ENCODE measurements around the gene BTG1.
"Not testable (repeated sequence)": the region's sequence is repeated elsewhere in the genome, so short reads cannot be mapped to it uniquely, and the experiment has no call there.

Gene BTG1

DNA sequence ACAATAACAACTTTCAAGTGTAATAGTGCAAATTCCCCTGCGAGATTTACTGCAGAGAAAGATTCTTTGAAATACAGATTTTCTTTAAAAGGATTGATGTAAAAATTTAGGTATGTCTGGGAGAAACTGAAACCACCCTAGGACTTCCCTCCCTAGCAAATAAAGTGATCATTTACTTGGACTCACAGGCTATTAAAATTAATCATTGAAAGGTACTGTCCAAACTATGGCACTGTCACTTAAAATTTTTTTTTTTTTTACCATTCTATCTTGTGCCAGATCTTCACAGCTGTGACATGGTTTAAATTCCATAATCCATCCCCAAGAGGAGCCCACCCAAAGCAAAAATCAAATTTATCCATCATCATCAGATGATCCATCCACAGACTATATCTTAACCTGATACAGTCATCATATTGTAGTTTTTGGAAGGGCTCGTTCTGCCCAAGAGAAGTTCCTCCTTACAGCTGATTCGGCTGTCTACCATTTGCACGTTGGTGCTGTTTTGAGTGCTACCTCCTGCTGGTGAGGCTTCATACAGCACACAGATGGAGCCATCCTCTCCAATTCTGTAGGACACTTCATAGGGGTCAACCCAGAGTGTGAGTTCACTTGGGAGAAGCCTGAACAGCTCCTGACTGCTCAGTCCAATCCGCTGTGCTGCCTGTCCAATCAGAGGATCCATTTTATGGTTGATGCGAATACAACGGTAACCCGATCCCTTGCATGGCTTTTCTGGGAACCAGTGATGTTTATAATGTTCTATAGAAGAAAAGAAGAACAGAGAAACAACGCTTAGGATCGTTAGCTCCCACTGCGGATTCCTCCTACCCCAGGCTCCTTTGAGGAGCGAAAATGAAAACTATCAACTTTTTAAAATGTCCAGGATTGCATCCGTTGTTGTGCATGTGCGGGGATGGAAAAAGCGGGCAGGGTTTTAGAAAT lies 1.7 kb downstream of the BTG1 start:
- peak; percentile 88 to 90 for DNase-seq
- no peak for TF ChIP-seq GATA1 (IDR thresholded peaks at IDR 0.05; ENCODE audit: low read depth, low read length)
- TF ChIP-seq POLR2A (IDR thresholded peaks at IDR 0.05; ENCODE audit: low read length): no peak

DNA sequence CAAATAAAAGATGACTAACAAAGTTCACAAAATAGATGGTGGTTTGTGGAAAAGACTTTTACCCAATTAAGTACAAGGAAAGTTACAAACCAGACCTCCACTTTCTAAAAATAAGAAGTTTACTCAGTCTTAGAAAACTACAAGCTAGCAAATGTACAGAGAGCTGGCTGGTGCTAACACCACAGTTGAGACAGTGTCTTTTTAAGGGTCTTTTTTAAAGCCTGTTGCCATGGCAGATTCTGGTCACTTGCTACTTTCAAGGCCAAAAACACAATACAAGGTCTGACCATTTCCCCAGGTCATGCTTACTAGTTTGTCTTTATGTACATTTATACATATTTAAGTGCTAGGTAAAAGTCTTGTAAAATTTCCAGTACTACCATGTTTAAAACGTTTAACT lies 2.4 kb downstream of the BTG1 start:
- DNase-seq: peak; percentile 7 to 47
- TF ChIP-seq GATA1 (IDR thresholded peaks at IDR 0.05; ENCODE audit: low read depth, low read length): no peak
- no peak for TF ChIP-seq POLR2A (IDR thresholded peaks at IDR 0.05; ENCODE audit: low read length)

DNA sequence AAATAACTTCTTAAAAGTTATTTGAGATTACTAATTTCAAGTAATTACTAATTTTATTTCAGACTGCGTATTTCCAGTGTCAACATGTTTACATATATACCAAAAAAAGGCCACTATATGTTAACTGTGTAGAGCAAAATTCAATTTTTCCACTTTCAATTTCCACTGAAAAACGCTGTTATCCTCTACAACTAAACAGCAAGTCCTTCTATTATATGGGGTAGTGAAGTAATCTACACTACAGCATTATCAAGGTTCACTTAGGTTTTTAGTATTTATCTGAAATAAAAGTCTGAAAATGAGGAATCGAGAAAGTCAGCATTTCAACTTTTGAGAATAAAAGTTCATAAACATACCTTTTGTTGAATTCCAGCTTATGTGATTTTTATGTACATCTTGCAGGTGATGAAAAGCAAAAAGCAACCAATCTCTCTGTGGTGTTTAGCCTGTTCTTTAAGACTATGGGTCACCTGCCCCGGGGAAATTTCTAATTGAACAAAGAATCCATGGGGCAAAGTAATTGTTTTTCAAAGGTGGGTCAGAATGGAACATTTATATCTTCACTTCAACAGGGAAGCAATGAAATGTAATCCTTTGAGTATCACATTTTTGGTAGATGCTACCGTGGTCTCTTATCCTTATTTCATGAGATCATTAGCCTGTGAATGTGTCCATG lies 3.3 kb downstream of the BTG1 start:
- TF ChIP-seq POLR2A (IDR thresholded peaks at IDR 0.05; ENCODE audit: low read length): no peak
- no peak for TF ChIP-seq GATA1 (IDR thresholded peaks at IDR 0.05; ENCODE audit: low read depth, low read length)
- DNase-seq: peak in 1 of 2 experiments; percentile 30

DNA sequence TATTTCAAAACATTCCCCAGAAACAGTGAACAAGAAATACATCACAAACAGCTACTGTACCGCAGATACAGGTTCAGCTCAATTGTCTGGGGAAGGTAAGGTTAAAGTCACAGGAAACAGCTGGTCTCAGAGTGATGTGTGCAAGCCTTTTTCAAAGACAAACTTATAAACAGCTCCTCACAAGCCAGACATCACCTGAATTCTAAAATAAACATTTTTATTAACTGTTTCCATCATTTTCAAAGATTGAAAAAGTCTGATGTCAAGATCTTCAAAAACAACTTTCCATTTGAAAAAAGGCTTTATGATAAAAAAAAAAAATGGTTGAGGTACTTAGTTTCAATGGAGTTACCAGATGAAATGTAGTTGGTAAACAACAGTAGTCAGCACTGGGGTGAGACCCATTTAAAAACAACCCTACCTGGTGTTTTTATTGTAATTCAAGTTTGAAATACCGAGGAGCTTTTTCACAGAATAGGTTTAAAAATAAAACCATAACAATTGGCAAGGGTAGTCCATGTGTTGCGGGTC lies 4.0 kb downstream of the BTG1 start:
- peak; percentile 12 to 31 for DNase-seq
- TF ChIP-seq POLR2A (IDR thresholded peaks at IDR 0.05; ENCODE audit: low read length) (no peak), GATA1 (IDR thresholded peaks at IDR 0.05; ENCODE audit: low read depth, low read length) (no peak)

DNA sequence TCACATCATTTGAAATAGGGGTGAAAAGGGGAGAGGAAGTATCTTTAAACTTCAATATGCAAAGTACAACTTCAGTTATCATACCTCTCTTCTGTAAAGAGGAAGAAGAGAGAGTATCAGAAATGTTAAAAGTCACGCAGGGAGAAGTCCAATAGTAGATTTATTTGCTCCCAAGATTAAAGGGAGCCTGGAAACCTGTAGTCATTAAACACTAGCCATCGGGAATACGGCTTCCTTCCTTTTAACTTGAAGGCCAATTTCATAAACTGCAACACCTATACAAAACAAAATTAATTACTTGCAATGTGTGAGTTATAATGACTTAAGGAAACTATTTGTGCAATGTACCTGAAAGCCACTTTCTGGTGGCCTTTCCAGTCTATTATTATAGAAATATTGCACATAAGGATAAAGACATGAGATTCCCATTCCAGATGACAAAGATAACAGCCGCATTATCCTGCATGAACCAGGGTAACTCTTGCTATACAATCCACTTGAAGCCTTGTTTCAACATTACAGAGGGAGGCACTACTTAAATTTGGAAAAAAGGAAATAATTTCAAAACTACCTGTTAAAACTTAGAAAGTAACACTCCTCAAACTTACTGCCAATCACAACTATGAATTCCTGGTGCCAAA lies 4.6 kb downstream of the BTG1 start:
- peak in 1 of 2 experiments; percentile 20 for DNase-seq
- TF ChIP-seq POLR2A (IDR thresholded peaks at IDR 0.05; ENCODE audit: low read length) (no peak), GATA1 (IDR thresholded peaks at IDR 0.05; ENCODE audit: low read depth, low read length) (no peak)

DNA sequence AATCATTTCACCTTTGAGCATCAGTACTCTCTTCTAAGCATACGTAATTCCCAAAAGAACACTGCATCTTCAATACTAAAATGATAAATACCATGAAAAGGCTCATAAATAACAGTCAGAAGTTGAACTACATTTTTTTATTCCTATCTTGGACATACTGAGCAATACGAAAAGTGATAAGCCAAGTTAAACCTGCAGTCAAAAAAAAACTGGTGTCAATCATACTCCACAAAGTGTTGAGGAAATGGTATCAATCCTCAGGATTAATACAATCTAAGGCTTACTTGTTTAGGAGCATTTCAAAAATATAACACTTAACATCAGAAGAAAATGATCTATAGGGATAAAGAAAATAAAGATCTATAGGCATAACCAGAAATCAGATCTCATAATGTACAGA lies 5.5 kb downstream of the BTG1 start:
- DNase-seq: no peak
- TF ChIP-seq POLR2A (IDR thresholded peaks at IDR 0.05; ENCODE audit: low read length) (no peak), GATA1 (IDR thresholded peaks at IDR 0.05; ENCODE audit: low read depth, low read length) (no peak)

- DNase-seq: peak in 1 of 2 experiments; percentile 10
- TF ChIP-seq POLR2A (IDR thresholded peaks at IDR 0.05; ENCODE audit: low read length) (no peak), GATA1 (IDR thresholded peaks at IDR 0.05; ENCODE audit: low read depth, low read length) (no peak)
Measured at GRCh38 chr12:92139634-92140150, 6.0 kb downstream of the BTG1 start.

- TF ChIP-seq GATA1 (IDR thresholded peaks at IDR 0.05; ENCODE audit: low read depth, low read length) (no peak), POLR2A (IDR thresholded peaks at IDR 0.05; ENCODE audit: low read length) (no peak)
Measured at GRCh38 chr12:92138626-92139025, 7.0 kb downstream of the BTG1 start.

GRCh38 chr12:92138144-92138543 lies 7.5 kb downstream of the BTG1 start:
- TF ChIP-seq POLR2A (IDR thresholded peaks at IDR 0.05; ENCODE audit: low read length) (no peak), GATA1 (IDR thresholded peaks at IDR 0.05; ENCODE audit: low read depth, low read length) (no peak)
- peak in 1 of 2 experiments; percentile 19 for DNase-seq

More at GRCh38 chr12:92138626-92139025, 7.0 kb downstream of the BTG1 start:
- no peak for DNase-seq

- peak; percentile 3 to 72 for DNase-seq
- TF ChIP-seq POLR2A (IDR thresholded peaks at IDR 0.05; ENCODE audit: low read length) (no peak), GATA1 (IDR thresholded peaks at IDR 0.05; ENCODE audit: low read depth, low read length) (no peak)
Measured at GRCh38 chr12:92136965-92137721, 8.5 kb downstream of the BTG1 start.

GRCh38 chr12:92136026-92136730 lies 9.5 kb downstream of the BTG1 start:
- TF ChIP-seq POLR2A (IDR thresholded peaks at IDR 0.05; ENCODE audit: low read length) (no peak), GATA1 (IDR thresholded peaks at IDR 0.05; ENCODE audit: low read depth, low read length) (no peak)
- no peak for DNase-seq

- not testable (repeated sequence) for DNase-seq
Measured at GRCh38 chr12:92135541-92135940, 10.1 kb downstream of the BTG1 start.

Measured in erythroblast (primary cell).